ENCODE measurements around the gene MYMX.
"Not testable (repeated sequence)": the region's sequence is repeated elsewhere in the genome, so short reads cannot be mapped to it uniquely, and the experiment has no call there.

Gene MYMX

GRCh38 chr6:44188819-44189218, 27.9 kb upstream of the MYMX start:
- DNase-seq: no peak

DNA sequence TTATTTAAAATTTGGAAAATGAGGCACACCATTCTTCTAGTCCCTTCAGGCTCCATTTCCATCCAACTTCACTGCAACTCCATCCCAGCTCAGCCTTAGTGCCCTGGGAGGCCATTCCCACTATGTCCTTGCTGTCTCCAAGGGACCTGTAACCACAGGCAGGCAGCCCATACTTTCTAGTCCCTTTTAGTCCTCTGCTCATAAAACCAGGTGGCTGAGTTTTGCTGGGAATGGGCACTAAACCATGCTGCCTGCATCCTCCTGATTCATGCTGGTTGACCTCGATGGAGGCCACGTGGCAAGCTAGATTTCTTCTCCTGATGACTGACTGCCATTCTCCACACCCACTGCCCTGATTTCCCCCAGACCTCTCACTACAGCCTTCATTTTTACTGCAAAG, 27.5 kb upstream of the MYMX start:
- DNase-seq: no peak

DNA sequence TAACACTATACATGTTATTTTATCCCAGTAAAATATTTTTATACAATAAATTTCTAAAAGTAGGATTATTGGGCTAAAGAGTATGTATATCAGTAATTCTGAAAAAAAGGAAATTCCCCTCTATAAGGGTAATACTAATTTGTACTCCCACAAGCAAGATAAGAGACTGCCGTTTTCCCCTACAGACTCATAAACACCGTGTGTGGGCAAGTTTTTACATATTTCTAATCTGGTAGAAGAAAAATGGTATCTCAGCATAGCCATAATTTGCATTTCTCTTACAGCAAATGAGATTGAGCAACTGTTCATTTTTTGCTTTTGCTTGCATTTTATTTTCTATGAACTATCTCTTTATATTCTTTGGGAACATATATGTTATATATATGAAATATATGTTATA, 26.0 kb upstream of the MYMX start:
- no peak for DNase-seq

GRCh38 chr6:44192428-44193041, 24.2 kb upstream of the MYMX start:
- no peak for DNase-seq

DNA sequence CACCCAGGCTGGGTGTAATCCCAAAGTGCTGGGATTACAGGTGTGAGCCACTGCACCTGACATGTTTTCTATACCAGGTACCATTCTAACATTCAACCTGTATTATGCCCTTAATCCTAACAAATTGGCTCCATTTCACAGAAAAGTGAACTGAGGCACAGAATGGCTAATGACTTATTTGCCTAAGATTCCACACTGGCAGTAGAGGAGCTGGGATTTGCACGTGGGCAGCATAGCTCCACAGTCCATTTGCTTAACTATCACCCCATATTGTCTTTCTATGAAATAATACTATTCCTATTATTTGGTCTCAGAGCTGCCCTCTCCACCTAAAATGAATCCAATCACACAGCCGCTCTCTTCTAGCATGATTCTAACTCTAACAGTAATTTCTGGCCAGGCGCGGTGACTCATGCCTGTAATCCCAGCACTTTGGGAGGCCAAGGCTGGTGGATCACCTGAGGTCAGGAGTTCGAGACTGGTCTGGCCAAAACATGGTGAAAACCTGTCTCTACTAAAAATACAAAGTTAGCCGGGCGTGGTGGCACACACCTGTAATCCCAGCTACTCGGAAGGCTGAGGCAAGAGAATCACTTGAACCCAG, 23.3 kb upstream of the MYMX start:
- DNase-seq: no peak

DNA sequence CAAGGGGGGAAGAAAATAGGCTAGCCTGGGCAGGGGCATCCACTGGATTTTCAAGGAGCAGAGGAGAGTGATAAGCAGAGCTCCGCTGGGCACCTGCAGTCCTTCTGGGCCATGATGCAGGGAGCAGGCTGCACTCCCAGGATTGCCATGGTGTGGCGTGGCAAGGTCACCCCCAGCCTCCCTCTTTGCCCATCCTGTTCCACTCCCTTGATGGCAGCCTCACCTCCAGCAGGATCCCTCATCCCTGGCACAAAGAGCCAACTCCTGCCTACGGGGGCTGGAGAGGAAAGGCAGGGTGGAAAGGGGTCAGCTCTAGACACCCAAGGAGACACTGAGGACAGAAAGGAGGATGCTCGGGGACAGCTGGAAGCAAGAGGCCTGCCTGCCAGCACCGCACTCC, 22.4 kb upstream of the MYMX start:
- DNase-seq: no peak

GRCh38 chr6:44196351-44196750, 20.4 kb upstream of the MYMX start:
- not testable (repeated sequence) for DNase-seq

- DNase-seq: no peak
These were observed 18.0 kb upstream of the MYMX start for GRCh38 chr6:44198684-44199083.

GRCh38 chr6:44199883-44200282, 16.8 kb upstream of the MYMX start:
- DNase-seq: no peak

- no peak for DNase-seq
These were observed 15.5 kb upstream of the MYMX start for GRCh38 chr6:44201200-44201599.

DNA sequence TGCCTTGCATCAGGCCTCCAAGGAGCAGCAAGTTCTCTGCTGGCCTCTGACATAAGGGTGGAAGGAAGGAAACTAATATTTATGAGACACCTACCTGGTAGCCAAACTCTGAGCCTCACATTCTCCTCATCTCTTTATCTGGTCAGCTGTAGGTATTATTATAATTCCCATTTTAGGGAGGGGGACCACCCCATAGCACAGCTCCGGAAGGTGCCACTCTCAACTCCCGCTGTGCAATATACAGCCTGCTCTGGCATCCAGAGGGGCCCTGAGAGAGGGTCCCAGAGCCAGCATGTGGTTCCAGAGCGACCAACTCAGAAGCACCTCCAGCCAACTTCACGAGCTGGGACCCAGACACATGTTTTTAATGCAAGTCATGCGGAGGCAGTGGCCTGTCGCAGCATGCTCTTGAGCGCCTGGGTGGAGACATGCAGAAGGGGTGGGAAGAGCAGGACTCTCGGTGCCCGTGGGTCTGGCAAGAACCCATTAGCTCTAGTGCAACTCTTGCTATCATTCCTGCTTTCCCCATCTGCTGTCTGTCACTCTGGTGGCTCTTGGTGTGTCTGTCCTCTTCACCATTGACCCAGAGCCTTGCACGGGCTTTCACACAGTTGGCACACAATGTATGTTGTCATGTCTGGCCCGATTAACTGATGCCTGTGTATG, 15.0 kb upstream of the MYMX start:
- DNase-seq: no peak

GRCh38 chr6:44202332-44202971, 14.3 kb upstream of the MYMX start:
- no peak for DNase-seq

DNA sequence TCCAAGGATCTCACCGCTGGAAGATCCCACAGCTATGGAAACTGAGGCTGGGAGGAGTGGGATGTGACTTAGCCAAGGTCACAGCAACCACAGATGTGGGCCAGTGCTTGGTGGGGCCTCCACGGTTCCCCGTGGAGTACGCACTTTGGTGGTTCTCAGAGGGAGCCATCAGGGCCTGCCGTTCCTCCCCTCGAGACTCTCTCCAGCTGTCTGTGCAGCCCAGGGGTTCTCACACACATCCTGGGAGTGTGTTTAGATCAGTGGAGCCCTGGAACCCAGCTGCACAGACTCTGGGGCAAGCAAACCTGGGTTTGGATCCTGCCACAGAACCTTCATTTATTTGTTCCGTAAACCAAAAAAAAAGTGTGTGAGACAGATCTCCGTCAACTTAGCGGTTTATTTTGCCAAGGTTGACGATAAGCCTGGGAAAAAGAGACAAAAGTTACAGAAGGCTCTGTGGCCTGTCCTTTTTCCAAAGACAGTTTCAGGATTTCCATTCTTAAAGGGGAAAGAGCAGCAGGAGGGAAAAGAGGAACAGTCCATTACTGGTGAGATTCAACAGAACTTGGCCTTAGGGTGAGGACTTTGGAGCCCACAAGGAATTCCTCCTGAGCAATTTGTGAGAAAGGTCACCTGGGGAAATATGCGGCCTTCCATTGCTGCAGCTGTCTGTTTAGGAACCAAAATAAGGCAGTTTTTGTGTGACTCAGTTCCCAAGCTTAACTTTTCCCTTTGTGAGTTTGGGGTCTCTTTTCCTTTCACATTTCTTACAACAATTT, 13.6 kb upstream of the MYMX start:
- DNase-seq: no peak

- no peak for DNase-seq
These were observed 12.8 kb upstream of the MYMX start for GRCh38 chr6:44203955-44204354.

DNA sequence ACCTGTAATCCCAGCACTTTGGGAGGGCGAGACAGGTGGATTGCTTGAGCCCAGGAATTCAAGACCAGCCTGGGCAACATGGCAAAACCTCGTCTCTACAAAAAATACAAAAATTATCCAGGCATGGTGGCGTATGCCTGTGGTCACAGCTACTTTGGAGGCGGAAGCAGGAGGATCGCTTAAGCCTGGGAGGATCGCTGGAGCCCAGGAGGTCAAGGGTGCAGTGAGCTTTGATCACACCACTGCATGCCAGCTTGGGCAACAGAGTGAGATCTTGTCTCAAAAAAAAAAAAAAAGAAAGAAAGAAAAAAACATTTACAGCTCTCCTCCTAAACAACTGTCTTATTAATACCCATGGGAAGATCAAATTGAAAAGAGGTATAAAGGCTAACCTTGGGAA, 8.8 kb upstream of the MYMX start:
- no peak for DNase-seq

DNA sequence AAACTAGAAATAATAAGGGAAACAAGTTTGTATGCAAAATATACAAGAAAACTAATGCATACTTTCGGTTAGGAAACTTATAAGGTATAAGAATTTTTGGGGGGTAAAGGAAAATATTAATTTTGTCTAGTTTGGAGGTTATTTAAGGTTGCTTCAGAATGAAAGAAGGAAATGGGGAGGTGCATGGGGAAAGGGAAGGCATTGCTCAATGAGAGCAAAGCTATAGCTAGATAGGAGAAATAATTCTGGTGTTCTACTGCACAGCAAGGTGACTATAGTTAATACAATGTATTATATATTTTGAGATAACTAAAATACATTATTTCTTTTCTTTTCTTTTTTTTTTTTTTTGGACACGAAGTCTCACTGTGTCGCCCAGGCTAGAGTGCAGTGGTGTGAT, 5.4 kb upstream of the MYMX start:
- no peak for DNase-seq

GRCh38 chr6:44214307-44214706, 2.4 kb upstream of the MYMX start:
- no peak for DNase-seq

- no peak for DNase-seq
These were observed 812 bp downstream of the MYMX start for GRCh38 chr6:44217332-44218143.

- DNase-seq: no peak
These were observed 2.5 kb downstream of the MYMX start for GRCh38 chr6:44219053-44219814.

DNA sequence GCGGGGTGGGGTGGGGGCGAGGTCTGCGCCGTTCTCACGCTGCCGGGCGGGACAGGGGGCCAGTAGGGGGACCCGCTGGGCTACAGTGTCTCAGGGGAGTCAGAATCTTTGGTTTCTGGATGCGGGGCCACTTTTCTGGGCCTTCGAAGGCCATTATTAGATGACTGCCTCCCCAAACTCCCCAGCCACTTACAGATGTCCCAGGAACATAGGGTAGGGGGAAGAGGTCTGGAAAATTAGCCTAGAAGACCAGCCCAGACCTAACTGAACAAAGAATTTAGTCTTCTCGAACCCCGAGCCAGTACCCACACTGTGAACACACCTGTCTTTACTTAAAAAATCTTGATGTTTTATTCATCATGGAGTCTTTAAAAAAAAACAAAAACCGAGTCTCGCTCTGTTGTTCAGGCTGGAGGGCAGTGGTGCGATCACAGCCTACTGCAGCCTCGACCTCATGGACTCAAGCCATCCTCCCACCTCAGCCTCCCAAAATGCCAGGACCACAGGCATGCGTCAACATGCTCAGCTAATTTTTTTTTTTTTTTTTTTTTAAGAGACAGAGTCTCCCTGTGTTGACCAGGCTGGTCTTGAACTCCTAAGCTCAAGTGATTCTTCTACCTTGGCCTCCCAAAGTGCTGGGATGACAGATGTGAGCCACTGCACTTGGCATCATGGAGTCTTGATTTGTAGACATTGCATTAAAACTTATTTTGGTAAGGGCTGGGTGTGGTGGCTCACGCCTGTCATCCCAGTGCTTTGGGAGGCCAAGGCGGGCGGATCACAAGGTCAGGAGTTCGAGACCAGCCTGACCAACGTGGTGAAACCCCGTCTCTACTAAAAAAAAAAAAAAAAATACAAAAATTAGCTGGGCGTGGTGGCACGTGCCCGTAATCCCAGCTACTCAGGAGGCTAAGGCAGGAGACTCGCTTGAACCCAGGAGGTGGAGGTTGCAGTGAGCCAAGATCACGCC, 3.4 kb downstream of the MYMX start:
- no peak for DNase-seq

Measured in activated CD4-positive, CD25-positive, alpha-beta regulatory T cell (primary cell).